ENCODE results near the gene ZFAND6.

The ZFAND6 gene

DNA sequence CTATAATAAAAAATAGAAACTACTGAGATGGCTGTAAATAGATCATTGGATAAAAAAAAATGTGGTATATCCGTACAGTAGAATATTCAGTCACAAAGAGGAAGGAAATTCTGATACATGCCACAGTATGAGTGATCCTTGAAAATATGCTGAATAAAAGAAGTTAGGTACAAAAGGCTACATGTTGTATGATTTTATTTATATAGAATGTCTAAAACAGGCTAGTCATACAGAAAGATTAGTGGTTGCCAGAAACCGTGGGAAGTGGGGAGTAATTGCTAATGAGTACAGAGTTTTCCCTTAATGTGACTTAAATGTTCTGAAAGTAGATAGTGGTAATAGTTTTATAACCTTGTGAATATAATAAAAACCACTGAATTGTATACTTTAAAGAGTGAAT lies 68.4 kb downstream of the ZFAND6 start:
- H3K4me3 ChIP-seq (ENCODE audit: low read depth, low read length) = no peak overlapping the region
- TF ChIP-seq CTCF (IDR thresholded peaks at IDR 0.05; ENCODE audit: borderline replicate concordance, insufficient read depth, low read depth, low read length) = no peak

DNA sequence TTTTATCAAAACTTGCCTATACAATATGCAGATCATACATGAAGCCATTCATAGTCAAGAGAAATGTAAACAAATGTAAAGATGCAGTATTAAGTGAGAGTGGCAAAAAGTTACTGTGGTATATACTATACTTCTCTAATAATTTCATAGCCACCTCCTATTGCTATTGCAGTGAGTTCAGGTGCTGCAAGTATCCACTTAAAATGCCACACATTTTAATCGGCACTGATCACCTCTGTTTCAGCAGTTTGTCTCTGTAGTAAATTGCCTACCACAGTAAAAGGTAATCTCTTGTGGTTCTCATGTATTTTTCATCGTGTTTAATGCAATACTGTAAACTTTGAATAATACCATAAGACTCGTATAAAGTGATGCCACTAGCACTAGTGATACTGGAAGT lies 72.9 kb downstream of the ZFAND6 start:
- no peak overlapping the region for H3K4me3 ChIP-seq (ENCODE audit: low read depth, low read length)
- TF ChIP-seq CTCF (IDR thresholded peaks at IDR 0.05; ENCODE audit: borderline replicate concordance, insufficient read depth, low read depth, low read length) = no peak

- H3K4me3 ChIP-seq (ENCODE audit: low read depth, low read length) = no peak overlapping the region
- no peak for TF ChIP-seq CTCF (IDR thresholded peaks at IDR 0.05; ENCODE audit: borderline replicate concordance, insufficient read depth, low read depth, low read length)
Measured at GRCh38 chr15:80136854-80137253, 77.4 kb downstream of the ZFAND6 start.

DNA sequence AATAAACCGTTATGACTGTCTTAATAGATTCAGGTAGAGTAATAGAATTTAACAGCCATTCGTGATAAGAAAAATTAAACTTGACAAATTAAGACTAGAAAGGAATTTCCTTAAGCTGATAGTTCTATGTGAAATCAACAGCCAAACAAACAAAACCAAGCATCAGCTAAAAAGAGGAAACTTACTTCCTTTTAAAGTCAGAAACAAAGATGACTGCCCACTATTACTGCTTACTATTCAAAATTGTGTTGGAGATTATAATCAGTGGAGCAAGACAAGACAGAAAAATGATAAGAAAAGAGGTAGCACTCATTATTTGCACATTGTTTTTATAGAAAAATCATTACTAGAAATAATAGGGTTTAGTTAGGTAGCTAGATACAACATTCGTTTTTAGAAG lies 79.5 kb downstream of the ZFAND6 start:
- no peak overlapping the region for H3K4me3 ChIP-seq (ENCODE audit: low read depth, low read length)
- no peak for TF ChIP-seq CTCF (IDR thresholded peaks at IDR 0.05; ENCODE audit: borderline replicate concordance, insufficient read depth, low read depth, low read length)

DNA sequence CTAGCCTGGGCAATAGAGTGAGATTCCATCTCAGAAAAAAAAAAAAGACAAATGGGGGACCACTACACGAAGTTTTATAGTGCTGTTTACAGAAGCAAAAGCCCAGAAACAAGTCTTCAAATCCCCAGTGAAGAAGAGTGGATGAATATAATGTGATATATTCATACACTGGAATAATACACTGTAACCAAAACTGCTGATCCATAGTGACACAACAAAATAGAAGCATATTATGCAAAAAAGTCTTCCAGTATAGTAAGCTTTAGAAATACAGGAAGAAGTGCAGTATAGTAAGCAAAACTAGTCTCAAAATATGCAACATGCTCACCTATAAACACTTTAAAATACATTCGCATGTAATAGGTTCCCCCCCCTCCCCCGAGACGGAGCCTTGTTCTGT lies 81.4 kb downstream of the ZFAND6 start:
- H3K4me3 ChIP-seq (ENCODE audit: low read depth, low read length) = no peak overlapping the region

GRCh38 chr15:80141916-80142598 lies 82.6 kb downstream of the ZFAND6 start:
- H3K4me3 ChIP-seq (ENCODE audit: low read depth, low read length) = no peak overlapping the region
- TF ChIP-seq CTCF (IDR thresholded peaks at IDR 0.05; ENCODE audit: borderline replicate concordance, insufficient read depth, low read depth, low read length) = no peak

More for the DNA sequence above, 81.4 kb downstream of the ZFAND6 start:
- no peak for TF ChIP-seq CTCF (IDR thresholded peaks at IDR 0.05; ENCODE audit: borderline replicate concordance, insufficient read depth, low read depth, low read length)

DNA sequence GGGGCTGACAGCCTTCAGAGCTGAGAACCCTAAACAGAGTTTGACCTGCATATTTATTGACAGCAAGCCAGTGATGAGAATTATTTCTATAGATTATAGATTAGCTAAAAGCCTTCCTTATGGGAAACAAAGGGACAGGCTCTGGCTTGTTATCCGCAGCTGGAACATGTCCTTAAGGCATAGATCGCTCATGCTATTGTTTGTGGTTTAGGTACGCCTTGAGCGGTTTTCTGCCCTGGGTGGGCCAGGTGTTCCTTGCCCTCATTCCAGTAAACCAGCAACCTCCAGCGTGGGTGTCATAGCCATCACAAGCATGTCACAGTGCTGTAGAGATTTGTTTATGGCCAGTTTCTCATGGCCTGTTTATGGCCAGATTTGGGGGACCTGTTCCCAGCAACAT lies 83.2 kb downstream of the ZFAND6 start:
- no peak for TF ChIP-seq CTCF (IDR thresholded peaks at IDR 0.05; ENCODE audit: borderline replicate concordance, insufficient read depth, low read depth, low read length)
- no peak overlapping the region for H3K4me3 ChIP-seq (ENCODE audit: low read depth, low read length)
